ENCODE results near the gene SH3RF3.

SH3RF3 gene

DNA sequence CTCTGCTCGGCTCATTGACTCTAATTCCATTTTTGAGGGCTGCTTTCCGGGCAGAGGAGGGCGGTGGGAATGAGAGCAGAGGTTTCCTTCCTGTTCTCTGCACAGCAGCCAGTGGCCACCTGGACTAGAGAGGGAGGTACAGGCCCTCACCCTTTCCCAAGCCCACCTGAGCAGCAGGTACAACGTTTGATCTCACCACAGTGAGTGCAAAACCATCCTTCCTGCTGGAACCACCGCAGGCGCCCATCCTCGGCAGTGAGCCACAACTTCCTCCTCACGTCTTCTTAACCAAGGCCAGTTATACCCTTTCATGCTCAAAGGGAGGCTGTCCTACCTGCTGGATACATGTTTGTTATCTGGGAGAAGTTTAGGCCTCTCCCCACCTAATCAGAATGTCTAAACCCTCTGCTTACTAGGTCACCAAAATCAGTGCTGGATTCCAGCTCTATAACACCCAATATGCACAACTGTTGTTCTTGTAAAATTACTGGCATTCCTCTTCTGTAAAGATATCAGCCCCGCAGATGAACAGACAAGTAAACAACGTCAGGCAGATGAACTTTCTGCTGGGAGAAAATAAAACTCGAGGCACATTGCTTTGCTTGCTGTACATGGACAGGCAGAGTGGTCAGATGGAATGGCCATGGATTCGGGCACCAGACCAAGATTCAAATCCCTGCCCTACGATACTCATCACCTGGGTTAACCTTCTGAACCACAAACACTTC is 191.4 kb downstream of the SH3RF3 start:
- DNase-seq = no peak

GRCh38 chr2:109321570-109321969 is 192.6 kb downstream of the SH3RF3 start:
- no peak for DNase-seq

DNA sequence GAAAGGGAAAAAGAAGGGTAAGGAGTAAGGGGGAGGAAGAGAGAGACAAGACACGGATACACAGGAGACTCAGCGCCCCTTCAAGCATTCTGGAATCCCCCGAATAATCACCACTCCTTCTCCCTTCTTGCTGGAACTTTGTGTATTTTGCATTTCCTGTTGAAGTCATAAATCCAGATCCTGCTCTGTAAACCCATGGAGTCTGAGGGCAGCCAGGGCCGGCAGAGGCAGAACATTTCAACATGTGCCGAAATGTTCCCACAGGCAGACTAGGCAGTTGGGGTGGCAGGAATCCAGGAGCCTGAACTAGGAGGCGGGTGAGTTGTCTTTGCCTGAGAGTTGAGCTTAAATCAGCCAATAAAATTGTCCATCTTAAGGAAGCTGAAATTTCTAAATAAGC is 193.1 kb downstream of the SH3RF3 start:
- DNase-seq = peak; percentile 54

- DNase-seq = no peak
These were observed 193.6 kb downstream of the SH3RF3 start for GRCh38 chr2:109322641-109323040.

- peak; percentile 57 for DNase-seq
These were observed 195.9 kb downstream of the SH3RF3 start for GRCh38 chr2:109324861-109325260.

GRCh38 chr2:109325570-109325969 is 196.6 kb downstream of the SH3RF3 start:
- no peak for DNase-seq

DNA sequence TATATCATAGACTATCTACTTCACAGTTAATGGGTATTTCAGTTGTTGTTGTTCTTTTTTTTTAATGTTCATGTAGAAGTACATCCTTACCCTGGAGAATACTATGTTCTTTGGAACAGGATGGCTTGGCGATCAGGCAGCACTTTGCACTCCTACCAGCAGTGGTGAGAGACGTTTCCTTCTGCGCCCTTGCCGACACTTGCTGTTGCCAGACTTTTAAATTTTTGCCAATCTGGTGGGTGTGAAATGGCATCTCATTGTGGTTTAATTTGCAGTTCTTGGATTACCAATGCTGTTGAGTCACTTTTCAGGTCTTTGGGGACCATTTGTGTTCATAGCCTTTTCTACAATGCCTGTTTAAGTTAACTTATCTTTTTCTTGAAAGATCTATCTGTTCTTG is 197.3 kb downstream of the SH3RF3 start:
- DNase-seq = no peak

GRCh38 chr2:109330056-109330455 is 201.1 kb downstream of the SH3RF3 start:
- no peak for DNase-seq

GRCh38 chr2:109331081-109331480 is 202.1 kb downstream of the SH3RF3 start:
- no peak for DNase-seq

DNA sequence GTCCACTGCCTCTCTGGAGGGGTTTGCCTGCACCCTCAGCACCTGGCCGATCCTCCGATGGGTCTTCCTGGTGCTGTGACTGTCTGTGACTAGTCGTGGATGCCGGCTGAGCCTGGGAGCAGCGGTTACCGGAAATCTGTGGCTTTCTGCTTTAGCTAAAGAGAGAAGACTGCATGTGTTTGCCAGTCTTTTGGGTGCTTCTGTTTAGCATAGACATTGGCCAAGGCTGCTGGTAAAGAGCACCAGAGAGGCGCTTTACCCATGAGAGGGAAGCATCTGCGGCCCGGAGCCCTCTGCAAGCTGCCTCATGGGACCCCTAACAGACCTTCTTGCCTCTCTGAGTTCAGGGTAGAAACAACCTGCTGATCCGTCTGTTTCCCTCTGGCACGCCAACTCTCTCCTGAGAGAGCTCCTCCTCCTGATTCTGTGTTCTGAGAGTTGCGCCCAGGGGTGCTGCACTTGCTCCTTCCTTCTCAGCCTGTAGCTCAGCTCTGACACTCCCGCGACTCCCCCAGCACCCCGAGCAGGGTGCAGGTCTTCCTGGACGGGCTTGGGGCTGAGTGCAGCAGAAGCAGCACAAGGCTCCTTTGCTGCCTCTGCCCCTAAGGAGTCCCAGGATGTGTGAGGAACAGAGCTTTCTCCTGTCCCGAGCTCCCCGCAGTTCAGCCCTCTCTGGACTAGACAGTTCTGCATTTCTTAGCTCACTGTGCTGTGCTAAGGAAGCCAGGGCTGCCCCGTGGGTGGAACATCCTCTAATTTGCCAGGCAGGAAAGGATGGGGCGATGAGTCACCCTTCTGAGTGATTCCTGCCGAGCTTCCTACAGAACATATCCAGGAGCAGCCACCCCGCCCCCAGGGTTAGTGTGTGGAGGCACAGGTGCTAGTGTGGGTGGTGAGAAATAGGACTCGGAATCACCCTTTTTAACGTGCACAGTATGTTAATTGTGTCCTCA is 203.2 kb downstream of the SH3RF3 start:
- peak; percentile 75 for DNase-seq

DNA sequence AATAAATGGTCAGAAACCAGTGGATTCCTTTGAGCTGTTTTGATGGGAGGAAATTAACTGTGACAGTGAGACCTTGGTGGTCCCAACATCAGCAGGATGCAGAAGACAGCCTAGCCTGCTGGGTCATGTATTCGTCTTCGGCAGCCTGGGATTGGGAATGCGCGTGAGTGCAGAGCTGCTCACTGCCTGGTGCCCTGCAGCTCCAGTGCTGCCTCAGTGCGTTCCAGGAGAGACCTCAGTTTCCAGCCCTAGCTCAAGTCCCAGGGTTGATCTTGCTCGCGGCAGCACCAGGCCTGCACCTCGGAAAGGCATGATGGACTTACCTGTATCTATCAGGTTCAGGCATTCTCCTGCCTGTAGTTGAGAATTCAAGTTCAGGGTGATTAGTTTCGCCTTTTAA is 203.9 kb downstream of the SH3RF3 start:
- no peak for DNase-seq

DNA sequence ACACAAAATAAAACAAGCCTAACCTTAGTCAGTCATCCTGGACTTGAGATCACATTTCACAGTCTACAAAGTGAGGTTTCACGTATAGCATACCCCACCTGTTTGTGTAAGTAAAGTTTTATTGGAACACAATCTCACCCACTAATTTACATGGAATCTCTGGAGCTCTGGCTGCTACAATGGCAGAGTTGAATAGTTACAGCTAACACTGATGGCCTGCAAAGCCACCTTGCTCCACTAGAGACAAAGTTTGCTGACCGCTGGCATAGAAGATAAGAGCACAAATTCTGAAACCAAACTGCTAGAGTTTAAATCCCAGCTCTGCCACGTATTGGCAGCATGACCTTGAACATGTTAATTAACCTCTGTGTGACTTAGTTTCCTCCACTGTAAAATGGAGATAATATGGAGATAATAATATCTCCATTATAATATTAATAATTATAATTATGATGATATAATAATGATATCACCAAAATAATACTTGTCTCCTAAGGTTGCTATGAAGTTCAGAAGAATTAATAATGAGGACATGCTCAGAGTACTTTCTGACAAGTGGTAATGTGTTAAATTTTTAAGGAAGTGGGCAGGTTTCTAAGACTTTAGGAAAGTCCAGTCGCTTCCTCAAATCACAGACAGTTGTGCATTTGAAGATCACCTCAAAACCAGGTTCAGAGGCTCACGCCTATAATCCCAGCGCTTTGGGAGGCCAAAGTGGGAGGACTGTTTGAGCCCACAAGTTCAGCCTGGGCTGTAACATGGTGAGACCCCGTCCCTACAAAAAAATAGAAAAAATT is 204.6 kb downstream of the SH3RF3 start:
- DNase-seq = no peak

DNA sequence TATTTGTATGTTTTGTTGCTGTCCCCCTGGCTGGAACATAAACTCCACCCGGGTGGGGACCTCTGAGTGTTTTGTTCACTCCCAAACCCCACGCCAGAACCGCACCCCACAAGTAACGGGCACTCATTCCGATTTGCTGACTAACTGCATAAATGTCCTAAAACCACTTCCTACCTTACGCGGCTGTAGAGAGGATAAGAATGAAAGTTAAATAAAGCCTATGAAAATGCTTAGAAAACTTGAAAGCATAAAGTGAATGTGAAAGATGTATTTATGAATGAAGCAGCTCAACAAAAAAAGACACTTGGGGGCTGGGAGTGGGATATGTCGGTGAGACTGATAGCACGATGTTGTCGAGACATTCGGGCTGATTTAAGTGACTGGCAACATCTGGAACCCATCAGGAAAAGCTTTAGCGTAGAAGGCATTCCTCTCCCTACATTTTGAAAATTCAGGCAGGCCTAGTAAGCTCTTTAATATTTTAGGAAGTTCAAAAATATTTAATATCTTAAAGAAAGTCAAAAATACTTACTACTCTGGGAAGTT is 206.7 kb downstream of the SH3RF3 start:
- DNase-seq = no peak

- DNase-seq = no peak
These were observed 207.3 kb downstream of the SH3RF3 start for GRCh38 chr2:109336296-109336695.

DNA sequence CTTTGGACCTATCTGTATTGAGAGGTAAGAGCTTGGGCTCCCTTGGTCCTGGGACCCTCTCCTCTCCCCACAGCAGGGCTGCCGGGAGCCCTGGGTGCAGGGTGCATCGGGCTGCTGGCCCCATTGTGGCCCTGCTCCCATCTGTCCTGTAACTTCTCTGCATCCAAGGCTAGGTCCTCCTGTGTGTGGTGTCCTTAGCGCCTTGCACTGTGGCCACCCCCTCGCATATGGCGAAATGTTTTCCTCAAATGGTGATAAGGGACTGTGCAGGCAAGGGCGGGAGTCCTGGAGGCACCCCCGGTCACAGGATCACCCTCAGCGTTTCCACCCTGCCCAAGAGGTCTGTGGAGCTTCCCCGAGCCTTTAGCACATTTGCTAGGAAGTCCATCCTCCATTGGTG is 208.2 kb downstream of the SH3RF3 start:
- DNase-seq = no peak

DNA sequence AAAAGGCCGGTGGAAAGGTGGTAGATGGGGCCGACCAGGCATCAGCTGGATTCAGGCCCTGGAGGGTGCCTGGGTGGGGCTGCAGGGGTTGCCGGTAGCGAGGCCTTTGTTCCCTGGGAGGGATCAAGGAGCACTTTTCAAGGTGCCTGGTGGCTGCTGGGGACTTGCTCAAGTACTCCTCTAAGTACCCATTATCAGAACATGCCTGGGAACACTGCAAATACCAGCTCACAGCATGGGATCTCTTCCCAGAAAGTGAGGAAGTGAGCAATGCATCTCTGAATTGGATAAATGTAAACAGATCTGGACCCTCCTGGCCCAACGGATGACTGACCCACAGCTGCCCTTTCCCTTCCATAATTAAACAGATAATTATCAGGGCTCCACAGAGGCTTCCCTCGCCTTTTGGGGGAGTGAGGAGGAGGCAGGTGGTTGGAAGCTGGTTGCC is 210.5 kb downstream of the SH3RF3 start:
- no peak for DNase-seq

GRCh38 chr2:109340381-109340780 is 211.4 kb downstream of the SH3RF3 start:
- no peak for DNase-seq

DNA sequence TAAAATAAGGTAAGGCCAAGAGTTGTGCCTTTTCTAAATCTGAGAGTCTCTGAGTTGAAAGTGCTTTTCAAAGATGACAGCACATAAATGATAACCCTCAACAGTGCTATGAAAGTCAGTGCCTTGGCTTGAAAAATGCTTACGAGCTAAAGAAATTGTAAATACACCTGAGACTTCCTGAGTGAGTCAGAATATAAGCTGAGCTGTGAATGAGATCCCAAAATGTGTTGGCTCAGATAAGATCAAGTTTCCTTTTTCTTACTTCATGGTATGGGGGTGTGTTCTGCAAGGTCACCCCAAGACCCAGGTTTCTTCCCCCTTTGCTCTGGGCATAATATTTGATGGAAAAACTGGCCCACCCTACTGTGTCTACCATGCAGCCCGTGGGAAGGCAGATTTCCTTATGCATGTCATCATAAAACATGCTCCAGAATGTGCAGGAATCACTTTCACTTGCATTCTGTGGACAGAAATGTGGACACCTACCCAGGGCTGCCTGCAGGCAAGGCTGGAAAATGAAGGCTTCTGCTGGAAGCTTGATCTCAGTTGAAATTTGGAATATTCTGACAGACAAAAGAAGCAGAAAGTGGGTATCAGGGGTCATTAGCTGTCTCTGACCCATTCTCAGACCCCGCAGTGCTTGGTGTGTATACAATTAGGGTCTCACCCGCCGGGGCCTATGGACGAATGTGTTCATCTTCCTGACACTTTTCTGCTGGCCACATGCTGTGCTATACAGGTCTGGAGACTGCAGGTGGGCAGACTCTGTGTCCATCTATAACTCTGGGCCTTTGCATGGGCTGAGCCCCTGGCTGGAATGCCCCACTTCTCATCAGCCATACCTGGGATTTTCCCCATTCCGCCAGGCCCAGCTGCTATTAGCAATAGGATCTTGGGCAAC is 212.6 kb downstream of the SH3RF3 start:
- no peak for DNase-seq

DNA sequence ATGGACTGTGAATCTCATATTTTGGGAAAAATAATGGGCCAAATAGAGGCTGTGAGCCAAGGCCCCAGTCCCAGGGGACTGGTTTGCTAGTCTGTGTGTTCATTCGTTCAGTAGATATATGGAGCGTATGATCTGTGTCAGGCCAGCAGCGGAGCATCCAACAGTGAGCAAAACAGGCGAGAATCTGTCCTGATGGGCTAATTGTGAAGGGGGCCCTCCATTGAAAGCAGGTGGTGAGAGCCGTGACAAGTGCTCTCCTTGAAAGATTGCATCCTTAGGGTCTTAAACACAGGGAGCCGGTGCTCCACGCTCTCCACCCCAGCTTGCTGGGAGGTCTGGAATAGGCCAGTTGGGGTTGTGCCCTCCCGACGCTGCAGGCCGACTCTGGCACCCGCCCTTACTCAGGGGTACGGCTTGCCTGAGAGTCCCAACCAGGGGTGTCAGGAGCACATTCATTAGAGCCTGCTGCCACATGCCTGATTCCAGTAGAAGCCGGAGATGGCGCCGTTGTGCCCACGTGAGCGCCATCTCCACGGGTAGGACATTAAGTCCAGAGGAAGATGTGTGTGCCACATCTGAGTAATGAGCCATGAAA is 213.3 kb downstream of the SH3RF3 start:
- DNase-seq = no peak

DNA sequence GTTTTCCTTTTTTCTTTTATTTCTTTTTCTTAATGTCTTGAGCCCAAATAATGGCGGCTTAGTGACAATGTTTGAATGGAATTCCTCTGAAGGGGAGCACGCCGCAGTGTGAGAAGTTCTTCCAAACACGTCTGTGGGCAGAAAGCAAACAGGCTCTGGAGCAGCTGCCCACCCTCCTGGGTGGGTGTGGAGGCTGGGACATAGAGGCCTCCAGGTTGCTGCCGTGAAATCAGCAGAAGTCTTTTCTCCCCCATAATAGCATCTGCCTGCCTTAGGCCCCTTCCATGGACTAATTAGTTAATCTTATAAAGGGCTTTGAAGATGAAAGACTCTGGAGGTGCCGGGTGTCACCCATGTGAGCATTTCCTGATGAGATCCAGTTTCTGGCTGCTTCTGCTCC is 213.9 kb downstream of the SH3RF3 start:
- no peak for DNase-seq

- no peak for DNase-seq
These were observed 214.5 kb downstream of the SH3RF3 start for GRCh38 chr2:109343460-109343859.

Data from T1000 (cell line).